ENCODE data around the gene PRR15. TPM values are rescaled to one million over a fixed set of nuclear protein-coding genes. Genes with fewer than 3 reads are reported as not detected.

Gene PRR15
- total and polyA plus RNA-seq, 2 of the 8 experiments (the other 6 are each of a cell fraction or from before 2014, with no cell fraction given) = 4.9 to 7.9 TPM

DNA sequence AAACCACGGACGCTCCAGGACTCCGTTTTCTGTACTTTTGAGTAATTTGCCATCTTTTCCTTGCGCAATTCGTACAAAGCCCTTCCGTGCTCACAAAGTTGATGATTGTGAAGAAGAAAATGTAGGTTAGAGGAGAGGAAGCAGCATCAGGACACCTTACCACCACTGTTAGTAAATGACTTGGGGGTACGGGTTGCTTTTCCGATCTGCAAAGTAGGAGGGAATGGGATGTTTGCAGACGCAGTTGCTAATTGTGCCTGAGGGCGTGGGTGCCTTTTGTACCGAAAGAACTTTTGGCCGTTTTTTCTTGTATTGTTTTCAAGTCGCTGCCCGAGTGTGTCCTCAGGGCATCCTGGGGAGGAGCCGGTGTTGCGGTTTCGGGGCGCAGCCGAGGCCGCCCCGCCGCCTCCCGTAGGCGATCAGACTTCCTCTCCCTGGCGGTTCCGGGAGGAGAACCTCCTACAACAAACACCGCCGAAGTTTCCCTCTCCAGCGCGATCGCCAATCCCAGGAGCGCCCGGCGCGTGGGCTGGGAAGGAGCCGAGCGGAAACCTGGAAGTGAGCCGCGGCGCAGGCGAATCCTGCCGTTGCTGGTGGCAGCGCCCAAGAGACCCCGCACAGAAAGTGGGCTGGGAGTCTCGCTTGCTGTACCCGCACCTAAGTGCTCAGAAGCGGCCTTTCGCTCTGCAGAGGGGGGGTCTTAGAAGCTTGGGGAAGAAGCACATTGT lies 1.0 kb downstream of the PRR15 start (continued):
- no peak for TF ChIP-seq YY1 (IDR thresholded peaks at IDR 0.05; ENCODE audit: low read depth, low read length)
- TF ChIP-seq JUND (IDR thresholded peaks at IDR 0.05; ENCODE audit: low read length) = no peak
- no peak for TF ChIP-seq TEAD4 (IDR thresholded peaks at IDR 0.05; ENCODE audit: low read depth, low read length)
- peak; percentile 24 for TF ChIP-seq RNF2 (IDR thresholded peaks at IDR 0.05; ENCODE audit: borderline replicate concordance, low read depth, low read length, missing control alignments, poor library complexity, severe bottlenecking)
- no peak for TF ChIP-seq PHF8 (conservative IDR thresholded peaks at IDR 0.05; ENCODE audit: low read depth, low read length)
- no peak for TF ChIP-seq CTCF (IDR thresholded peaks at IDR 0.05; ENCODE audit: control extremely low read depth in 1 of 3, insufficient read depth in 1 of 3, low read depth in 1 of 3, low read length in 3 of 3)
- TF ChIP-seq MAX (IDR thresholded peaks at IDR 0.05) = peak; percentile 47
- TF ChIP-seq RAD21 (IDR thresholded peaks at IDR 0.05 in 1 of 2, conservative IDR thresholded peaks at IDR 0.05 in 1 of 2; ENCODE audit: low read depth in 2 of 2, low read length in 2 of 2) = no peak
- no peak for TF ChIP-seq SIN3A (conservative IDR thresholded peaks at IDR 0.05 in 1 of 2, IDR thresholded peaks at IDR 0.05 in 1 of 2; ENCODE audit: low read depth in 1 of 2, low read length in 2 of 2)
- TF ChIP-seq EP300 (IDR thresholded peaks at IDR 0.05; ENCODE audit: borderline replicate concordance in 1 of 2, low read depth in 2 of 2, low read length in 2 of 2) = no peak
- no peak for TF ChIP-seq CBX5 (IDR thresholded peaks at IDR 0.05; ENCODE audit: low read depth, low read length)
- TF ChIP-seq NANOG (IDR thresholded peaks at IDR 0.05; ENCODE audit: insufficient read depth, low read depth, low read length, poor library complexity, severe bottlenecking) = no peak
- no peak for TF ChIP-seq SP2 (IDR thresholded peaks at IDR 0.05; ENCODE audit: low read length)
- TF ChIP-seq JUN (IDR thresholded peaks at IDR 0.05; ENCODE audit: low read depth, low read length) = no peak
- no peak for TF ChIP-seq BCL11A (IDR thresholded peaks at IDR 0.05; ENCODE audit: low read depth in 2 of 2, low read length in 2 of 2)
- no peak for TF ChIP-seq MAFK (IDR thresholded peaks at IDR 0.05; ENCODE audit: low read depth, low read length)
- peak; percentile 43; the same call in 1 of the 2 replicates for TF ChIP-seq SUZ12 (IDR thresholded peaks at IDR 0.05; ENCODE audit: low read length)
- TF ChIP-seq RBBP5 (IDR thresholded peaks at IDR 0.05; ENCODE audit: borderline replicate concordance, low read depth, low read length) = no peak; the same call in 1 of the 2 replicates
- TF ChIP-seq ATF3 (IDR thresholded peaks at IDR 0.05; ENCODE audit: insufficient read depth, low read depth, low read length) = no peak

Data from H1 (cell line).